Loucy (cell line): ENCODE data around the gene RCL1.

Experiments
- H2AFZ ChIP-seq: fragments of 200-600 bp; sonication (generic); 2 replicates; pipeline ENCODE4 v1.6.0; 2016; ENCODE audit warnings: antibody characterized with exemption, mild to moderate bottlenecking, low read length, moderate library complexity
- H3F3A ChIP-seq: fragments of 200-600 bp; 2 replicates; pipeline ENCODE4 v1.6.0; 2016; ENCODE audit warnings: antibody characterized with exemption, low read depth, mild to moderate bottlenecking
- H3K27me3 ChIP-seq: fragments of 200-600 bp; sonication (generic); 2 replicates; pipeline ENCODE4 v1.6.1; 2014; ENCODE audit warnings: low read length, mild to moderate bottlenecking; ENCODE audit not compliant: insufficient read depth, poor library complexity, severe bottlenecking
- H3K36me3 ChIP-seq: fragments of 200-600 bp; sonication (generic); 2 replicates; pipeline ENCODE4 v1.6.1; 2016; ENCODE audit warnings: low read length; ENCODE audit not compliant: insufficient read depth
- H3K4me1 ChIP-seq: fragments of 200-600 bp; sonication (generic); 2 replicates; pipeline ENCODE4 v1.5.1; 2014; ENCODE audit warnings: low read length, mild to moderate bottlenecking; ENCODE audit not compliant: insufficient read depth, poor library complexity, severe bottlenecking
- H3K4me2 ChIP-seq: fragments of 200-600 bp; sonication (generic); 2 replicates; pipeline ENCODE4 v1.6.0; 2014; ENCODE audit warnings: antibody characterized with exemption, low read length, low read depth, mild to moderate bottlenecking; ENCODE audit not compliant: poor library complexity, severe bottlenecking
- H3K4me3 ChIP-seq: fragments of 200-600 bp; sonication (generic); 2 replicates; pipeline ENCODE4 v1.5.1; 2014; ENCODE audit warnings: low read length, mild to moderate bottlenecking, mixed read lengths; ENCODE audit not compliant: poor library complexity, severe bottlenecking
- H3K79me2 ChIP-seq: fragments of 200-600 bp; sonication (generic); 2 replicates; pipeline ENCODE4 v1.6.1; 2014; ENCODE audit warnings: low read length; ENCODE audit not compliant: insufficient read depth
- H3K9ac ChIP-seq: fragments of 200-600 bp; sonication (generic); 2 replicates; pipeline ENCODE4 v1.6.0; 2014; ENCODE audit warnings: mild to moderate bottlenecking, low read depth, low read length, moderate library complexity; ENCODE audit not compliant: poor library complexity, severe bottlenecking
- H3K9me2 ChIP-seq: fragments of 200-600 bp; sonication (generic); replicated peaks from 2 replicates; pipeline ENCODE4 v1.6.1; 2016; ENCODE audit warnings: low read depth, low read length, mixed read lengths
- H3K9me3 ChIP-seq: fragments of 200-600 bp; sonication (generic); 2 replicates; pipeline ENCODE4 v1.6.1; 2014; ENCODE audit warnings: mild to moderate bottlenecking, antibody characterized with exemption, low read length, low read depth; ENCODE audit not compliant: insufficient read depth
- H4K20me1 ChIP-seq: fragments of 200-600 bp; sonication (generic); 2 replicates; pipeline ENCODE4 v1.6.0; 2014; ENCODE audit warnings: antibody characterized with exemption, low read length, mild to moderate bottlenecking; ENCODE audit not compliant: insufficient read depth, poor library complexity, severe bottlenecking
- CTCF ChIP-seq: fragments of 200-600 bp; sonication (generic); conservative IDR thresholded peaks from 2 replicates; pipeline ENCODE4 v1.5.1; 2014; ENCODE audit warnings: mild to moderate bottlenecking, antibody characterized with exemption, low read length
- EZH2phosphoT487 ChIP-seq: fragments of 200-600 bp; IDR thresholded peaks from 2 replicates; pipeline ENCODE4 v1.6.1; 2018; ENCODE audit warnings: antibody characterized with exemption, mild to moderate bottlenecking, moderate library complexity, borderline replicate concordance

The RCL1 gene

GRCh38 chr9:4820168-4820567 lies 27.4 kb downstream of the RCL1 start:
- H3K4me2 ChIP-seq: no peak overlapping the region
- TF ChIP-seq CTCF: no peak
- no peak for TF ChIP-seq EZH2phosphoT487
- no peak overlapping the region for H2AFZ ChIP-seq
- H3K4me3 ChIP-seq: no peak overlapping the region
- peaks cover 6% of the 10 kb centered on the region for H3K4me1 ChIP-seq
- H3K36me3 ChIP-seq: no peaks in the 10 kb centered on the region
- peaks cover 34% of the 10 kb centered on the region for H3K79me2 ChIP-seq
- no peaks in the 10 kb centered on the region for H3K9me2 ChIP-seq
- no peaks in the 10 kb centered on the region for H3F3A ChIP-seq
- no peaks in the 10 kb centered on the region for H3K9me3 ChIP-seq
- H3K9ac ChIP-seq: no peak overlapping the region
- no peaks in the 10 kb centered on the region for H4K20me1 ChIP-seq
- H3K27me3 ChIP-seq: no peaks in the 10 kb centered on the region

- no peak overlapping the region for H3K4me3 ChIP-seq
- H3K4me2 ChIP-seq: no peak overlapping the region
- no peak for TF ChIP-seq EZH2phosphoT487
- no peak for TF ChIP-seq CTCF
- no peak overlapping the region for H3K9ac ChIP-seq
- H3K9me2 ChIP-seq: no peaks in the 10 kb centered on the region
- H3K36me3 ChIP-seq: no peaks in the 10 kb centered on the region
- no peaks in the 10 kb centered on the region for H4K20me1 ChIP-seq
- H3K9me3 ChIP-seq: no peaks in the 10 kb centered on the region
- no peaks in the 10 kb centered on the region for H3F3A ChIP-seq
- peaks cover 24% of the 10 kb centered on the region for H3K79me2 ChIP-seq
- peaks cover 6% of the 10 kb centered on the region for H3K4me1 ChIP-seq
- no peaks in the 10 kb centered on the region for H3K27me3 ChIP-seq
- H2AFZ ChIP-seq: no peak overlapping the region
These were observed 28.4 kb downstream of the RCL1 start for GRCh38 chr9:4821133-4821532.

- no peaks in the 10 kb centered on the region for H3F3A ChIP-seq
- no peak overlapping the region for H3K4me3 ChIP-seq
- no peaks in the 10 kb centered on the region for H3K9me2 ChIP-seq
- H3K4me1 ChIP-seq: peaks cover 6% of the 10 kb centered on the region
- no peak overlapping the region for H3K9ac ChIP-seq
- TF ChIP-seq CTCF (no peak), EZH2phosphoT487 (no peak)
- H3K79me2 ChIP-seq: peaks cover 19% of the 10 kb centered on the region
- no peaks in the 10 kb centered on the region for H3K27me3 ChIP-seq
- no peak overlapping the region for H2AFZ ChIP-seq
- no peaks in the 10 kb centered on the region for H4K20me1 ChIP-seq
- no peaks in the 10 kb centered on the region for H3K9me3 ChIP-seq
- peak overlapping the region; percentile 2 for H3K4me2 ChIP-seq
- peaks cover 2% of the 10 kb centered on the region; the same call in 1 of the 2 replicates for H3K36me3 ChIP-seq
These were observed 29.3 kb downstream of the RCL1 start for GRCh38 chr9:4822057-4822456.
